B cell (primary cell): ENCODE data around the gene POMP. TPM values are rescaled to one million over a fixed set of nuclear protein-coding genes. Genes with fewer than 3 reads are reported as not detected.

Experiments used
- ATAC-seq: fragments of 200-7000 bp; cut with Tn5 transposase; one replicate; pipeline ENCODE4 v1.10.0; 2021; ENCODE audit warnings: low read depth, mild to moderate bottlenecking, moderate number of reproducible peaks, moderate library complexity
- CTCF ChIA-PET: fragments of 350-600 bp; sonication (Branson Sonifier 250); formaldehyde crosslinking; loops from one replicate; lab custom pipeline; 2021; ENCODE audit warnings: antibody characterized with exemption, inconsistent platforms; lab: Charles Lee
- POLR2A ChIA-PET: fragments of 350-600 bp; sonication (Branson Sonifier 250); formaldehyde crosslinking; loops from one replicate; lab custom pipeline; 2021; ENCODE audit warnings: antibody characterized with exemption; lab: Charles Lee
- DNase-seq: peaks from one replicate; pipeline ENCODE4 v3.0.0; 2013
- H2AFZ ChIP-seq: 2 replicates; pipeline ENCODE4 v1.6.1; 2012; ENCODE audit warnings: mild to moderate bottlenecking, low read depth, low read length; ENCODE audit not compliant: insufficient read depth, poor library complexity, severe bottlenecking
- H3K27ac ChIP-seq, 2 donors: 1 replicate in 1 of 2; 2 replicates in 1 of 2; pipeline ENCODE4 v1.5.1; 2012 to 2013; ENCODE audit warnings: low read length in 2 of 2, mild to moderate bottlenecking in 2 of 2, moderate library complexity in 1 of 2
- H3K27me3 ChIP-seq, 4 experiments: fragments of 200-600 bp in 1 of 4; sonication (generic) in 1 of 4; replicated peaks in 1 of 4; 1 replicate in 2 of 4; 2 replicates in 2 of 4; pipeline versions ENCODE4 v1.6.1 to v1.7.0; 2013 to 2016; ENCODE audit warnings: low read length in 3 of 4, mild to moderate bottlenecking in 2 of 4, mixed read lengths in 1 of 4, moderate library complexity in 1 of 4; ENCODE audit not compliant: insufficient read depth in 4 of 4, control insufficient read depth in 3 of 4; ENCODE audit errors: control extremely low read depth in 1 of 4
- H3K36me3 ChIP-seq, 2 experiments: replicated peaks in 1 of 2; 1 replicate in 1 of 2; 2 replicates in 1 of 2; pipeline versions ENCODE4 v1.6.1 to v1.7.1; 2013; ENCODE audit warnings: low read length in 1 of 2; ENCODE audit not compliant: insufficient read depth in 2 of 2, control insufficient read depth in 1 of 2; ENCODE audit errors: control extremely low read depth in 1 of 2, extremely low read depth in 1 of 2
- H3K4me1 ChIP-seq, 2 donors: fragments of 200-600 bp in 1 of 2; sonication (generic) in 1 of 2; 1 replicate in 1 of 2; 2 replicates in 1 of 2; pipeline versions ENCODE4 v1.5.1 to v1.6.1; 2013 to 2017; ENCODE audit warnings: low read length in 2 of 2; ENCODE audit not compliant: control insufficient read depth in 2 of 2, insufficient read depth in 2 of 2
- H3K4me2 ChIP-seq: replicated peaks from 2 replicates; pipeline ENCODE3; 2012; ENCODE audit warnings: mild to moderate bottlenecking, low read depth, low read length; ENCODE audit not compliant: poor library complexity, severe bottlenecking
- H3K4me3 ChIP-seq, 5 experiments: fragments of 200-600 bp in 1 of 5; sonication (generic) in 1 of 5; 1 replicate in 3 of 5; 2 replicates in 2 of 5; pipeline versions ENCODE4 v1.5.1 to v1.7.0; 2011 to 2016; ENCODE audit warnings: low read length in 4 of 5, mild to moderate bottlenecking in 4 of 5, low read depth in 2 of 5, control low read depth in 1 of 5, moderate library complexity in 1 of 5; ENCODE audit not compliant: insufficient read depth in 1 of 5; ENCODE audit errors: control extremely low read depth in 1 of 5, extremely low read depth in 1 of 5
- H3K79me2 ChIP-seq: fragments of 200-600 bp; sonication (generic); one replicate; pipeline ENCODE4 v1.6.0; 2016; ENCODE audit warnings: low read length; ENCODE audit not compliant: control insufficient read depth, insufficient read depth
- H3K9ac ChIP-seq: fragments of 200-600 bp; sonication (generic); 2 replicates; pipeline ENCODE4 v1.6.1; 2017; ENCODE audit warnings: mild to moderate bottlenecking, low read length, moderate library complexity
- H3K9me3 ChIP-seq, 3 donors: one replicate each; pipeline versions ENCODE4 v1.6.1 to v1.7.1; 2013; ENCODE audit warnings: low read length in 2 of 3; ENCODE audit not compliant: control insufficient read depth in 2 of 3, insufficient read depth in 1 of 3; ENCODE audit errors: control extremely low read depth in 1 of 3
- H4K20me1 ChIP-seq: 2 replicates; pipeline ENCODE4 v1.6.0; 2012; ENCODE audit warnings: mild to moderate bottlenecking, low read length; ENCODE audit not compliant: insufficient read depth, control insufficient read depth, poor library complexity, severe bottlenecking
- H3K27ac Mint-ChIP-seq: one replicate; pipeline ENCODE4 v1.8.0; 2021; ENCODE audit warnings: mixed read lengths
- H3K27me3 Mint-ChIP-seq: one replicate; pipeline ENCODE4 v1.8.0; 2021; ENCODE audit warnings: mixed read lengths
- H3K4me1 Mint-ChIP-seq: one replicate; pipeline ENCODE4 v1.8.0; 2021; ENCODE audit warnings: mixed read lengths
- H3K4me3 Mint-ChIP-seq: one replicate; pipeline ENCODE4 v1.8.0; 2021; ENCODE audit warnings: mixed read lengths
- H3K9me3 Mint-ChIP-seq: one replicate; pipeline ENCODE4 v1.8.0; 2022; ENCODE audit warnings: mixed read lengths; ENCODE audit not compliant: insufficient read depth
- CTCF ChIP-seq: fragments of 200-600 bp; IDR thresholded peaks from one replicate; pipeline ENCODE4 v1.8.0; 2022; ENCODE audit warnings: antibody characterized with exemption, mild to moderate bottlenecking
- EZH2 ChIP-seq: IDR thresholded peaks from 2 replicates; pipeline ENCODE4 v1.6.1; 2012; ENCODE audit warnings: borderline replicate concordance, low read depth, mild to moderate bottlenecking, moderate library complexity, low read length; ENCODE audit not compliant: insufficient read depth, poor library complexity, severe bottlenecking
- WGBS: methylation state at CpG from one replicate; pipeline ENCODE4 v1.1.5; 2013; ENCODE audit warnings: missing lambda C conversion rate; ENCODE audit not compliant: insufficient coverage; 5-methylcytosine and 5-hydroxymethylcytosine counted together
- intact Hi-C: fragments of 100-400 bp; cut with micrococcal nuclease; formaldehyde crosslinking; loops from one replicate; pipeline ENCODE4 v1.10.0; 2022
- polyA plus RNA-seq: library from polyadenylated mRNA; depleted of rRNA; stranded (reverse); fragments of >200 nt; gene quantifications from 2 replicates; pipeline ENCODE4 v1.2.3, GENCODE V29; 2012
- total RNA-seq, 2 donors: library from RNA; stranded (reverse); fragments of 120-200 nt in 1 of 2; gene quantifications; 1 replicate in 1 of 2; 2 replicates in 1 of 2; pipeline versions ENCODE4 v1.2.3 to v1.2.4, GENCODE V29; 2013 to 2022

Gene POMP
- total and polyA plus RNA-seq, 2 donors (not counting 1 experiment from before 2014, with no cell fraction given): 14.0 to 28.7 TPM

GRCh38 chr13:28697441-28697840 lies 38.5 kb downstream of the POMP start:
- Histone ChIP-seq H2AFZ (no peak overlapping the region), H3K4me2 (no peak overlapping the region), H3K4me3 (no peak overlapping the region), H4K20me1 (no peaks in the 10 kb centered on the region), H3K27ac (no peak overlapping the region), H3K79me2 (no peaks in the 10 kb centered on the region), H3K9ac (no peak overlapping the region), H3K9me3 (peaks cover 0 to 9% (median 0%) of the 10 kb centered on the region in 3 donors), H3K36me3 (peaks cover 8 to 41% of the 10 kb centered on the region in 2 experiments), H3K27me3 (no peaks in the 10 kb centered on the region), H3K4me1 (no peaks in the 10 kb centered on the region)
- DNase-seq: no peak
- ATAC-seq: no peak
- no peak overlapping the region for H3K4me3 Mint-ChIP-seq
- H3K27ac Mint-ChIP-seq: no peak overlapping the region
- 100% methylated on average over 1 of the region's 1 CpG for WGBS
- CTCF ChIA-PET: no interaction called here
- no peak for TF ChIP-seq EZH2
- no peak for TF ChIP-seq CTCF
- no peaks in the 10 kb centered on the region for H3K4me1 Mint-ChIP-seq
- H3K27me3 Mint-ChIP-seq: no peaks in the 10 kb centered on the region
- POLR2A ChIA-PET: interaction anchor here (0.6 kb wide), 1 partner anchor 57 kb away, joined by 3 read pairs; no protein-coding TSS in a partner anchor
- H3K9me3 Mint-ChIP-seq: peaks cover 2% of the 10 kb centered on the region
- intact Hi-C loops: no loop called here

GRCh38 chr13:28699246-28699645 lies 40.3 kb downstream of the POMP start:
- ChIA-PET CTCF (interaction anchor here (0.7 to 1.2 kb wide), 2 partner anchors 19 to 27 kb away, joined by 3 to 4 read pairs; no protein-coding TSS in a partner anchor), POLR2A (no interaction called here)
- no peak for TF ChIP-seq EZH2
- no peak for TF ChIP-seq CTCF
- Histone ChIP-seq H3K4me3 (no peak overlapping the region), H3K9me3 (no peaks in the 10 kb centered on the region), H3K9ac (no peak overlapping the region), H3K36me3 (peaks cover 20 to 58% of the 10 kb centered on the region in 2 experiments), H3K79me2 (no peaks in the 10 kb centered on the region), H3K4me2 (no peak overlapping the region), H3K27ac (no peak overlapping the region), H4K20me1 (no peaks in the 10 kb centered on the region), H3K4me1 (no peaks in the 10 kb centered on the region), H3K27me3 (no peaks in the 10 kb centered on the region), H2AFZ (no peak overlapping the region)
- WGBS: no CpG with 5 or more reads among the region's 1 CpG
- H3K27ac Mint-ChIP-seq: no peak overlapping the region
- no peaks in the 10 kb centered on the region for H3K27me3 Mint-ChIP-seq
- no peaks in the 10 kb centered on the region for H3K9me3 Mint-ChIP-seq
- no peak overlapping the region for H3K4me3 Mint-ChIP-seq
- intact Hi-C loops: no loop called here
- ATAC-seq: no peak
- DNase-seq: no peak
- no peaks in the 10 kb centered on the region for H3K4me1 Mint-ChIP-seq
